ENCODE data around the gene TIMP2.

TIMP2 gene

GRCh38 chr17:78925662-78926555, 722 bp upstream of the TIMP2 start:
- Histone ChIP-seq H3K4me3 (ENCODE audit: low read length) (peak overlapping the region; percentile 62), H3K9ac (ENCODE audit: low read depth, low read length) (peak overlapping the region; percentile 62), H3K36me3 (ENCODE audit: insufficient read depth, low read length) (no peaks in the 10 kb centered on the region), H3K27me3 (ENCODE audit: insufficient read depth, low read length) (no peaks in the 10 kb centered on the region; the same call in 1 of the 2 replicates), H3K27ac (ENCODE audit: low read depth, low read length) (no peak overlapping the region), H3K4me1 (ENCODE audit: insufficient read depth, low read length) (peaks cover 3% of the 10 kb centered on the region; the same call in 1 of the 2 replicates), H3K9me3 (ENCODE audit: insufficient read depth, low read depth, low read length) (no peaks in the 10 kb centered on the region)
- WGBS = 34% methylated on average over 33 of the region's 33 CpGs

- H3K27me3 ChIP-seq (ENCODE audit: insufficient read depth, low read length) = no peaks in the 10 kb centered on the region; the same call in 1 of the 2 replicates
- WGBS = under 1% methylated on average over 60 of the region's 64 CpGs
- H3K9ac ChIP-seq (ENCODE audit: low read depth, low read length) = 0 out of 2 replicates have a peak overlapping the region, but pooled peaks have one; percentile 29
- H3K4me3 ChIP-seq (ENCODE audit: low read length) = peak overlapping the region; percentile 61
- H3K4me1 ChIP-seq (ENCODE audit: insufficient read depth, low read length) = peaks cover 3% of the 10 kb centered on the region; the same call in 1 of the 2 replicates
- H3K36me3 ChIP-seq (ENCODE audit: insufficient read depth, low read length) = no peaks in the 10 kb centered on the region
- H3K9me3 ChIP-seq (ENCODE audit: insufficient read depth, low read depth, low read length) = no peaks in the 10 kb centered on the region
- H3K27ac ChIP-seq (ENCODE audit: low read depth, low read length) = no peak overlapping the region
Observed at GRCh38 chr17:78924481-78925151, 571 bp downstream of the TIMP2 start.

GRCh38 chr17:78923660-78924453, 1.3 kb downstream of the TIMP2 start:
- Histone ChIP-seq H3K4me3 (ENCODE audit: low read length) (peak overlapping the region; percentile 61), H3K9ac (ENCODE audit: low read depth, low read length) (0 out of 2 replicates have a peak overlapping the region, but pooled peaks have one; percentile 38), H3K27ac (ENCODE audit: low read depth, low read length) (no peak overlapping the region), H3K27me3 (ENCODE audit: insufficient read depth, low read length) (no peaks in the 10 kb centered on the region; the same call in 1 of the 2 replicates), H3K4me1 (ENCODE audit: insufficient read depth, low read length) (peaks cover 3% of the 10 kb centered on the region; the same call in 1 of the 2 replicates), H3K36me3 (ENCODE audit: insufficient read depth, low read length) (no peaks in the 10 kb centered on the region), H3K9me3 (ENCODE audit: insufficient read depth, low read depth, low read length) (no peaks in the 10 kb centered on the region)
- 10% methylated on average over 28 of the region's 28 CpGs for WGBS

GRCh38 chr17:78922816-78923498, 2.2 kb downstream of the TIMP2 start:
- 90% methylated on average over 10 of the region's 13 CpGs for WGBS
- peaks cover 3% of the 10 kb centered on the region; the same call in 1 of the 2 replicates for H3K4me1 ChIP-seq (ENCODE audit: insufficient read depth, low read length)
- H3K27ac ChIP-seq (ENCODE audit: low read depth, low read length) = no peak overlapping the region
- H3K36me3 ChIP-seq (ENCODE audit: insufficient read depth, low read length) = no peaks in the 10 kb centered on the region
- no peak overlapping the region for H3K9ac ChIP-seq (ENCODE audit: low read depth, low read length)
- peak overlapping the region; percentile 61 for H3K4me3 ChIP-seq (ENCODE audit: low read length)
- no peaks in the 10 kb centered on the region for H3K9me3 ChIP-seq (ENCODE audit: insufficient read depth, low read depth, low read length)
- no peaks in the 10 kb centered on the region; the same call in 1 of the 2 replicates for H3K27me3 ChIP-seq (ENCODE audit: insufficient read depth, low read length)

- H3K4me1 ChIP-seq (ENCODE audit: insufficient read depth, low read length) = peaks cover 4% of the 10 kb centered on the region
- no peak overlapping the region for H3K4me3 ChIP-seq (ENCODE audit: low read length)
- WGBS = 95% methylated on average over 8 of the region's 8 CpGs
- H3K27me3 ChIP-seq (ENCODE audit: insufficient read depth, low read length) = no peaks in the 10 kb centered on the region; the same call in 1 of the 2 replicates
- H3K27ac ChIP-seq (ENCODE audit: low read depth, low read length) = no peak overlapping the region
- H3K9ac ChIP-seq (ENCODE audit: low read depth, low read length) = no peak overlapping the region
- H3K9me3 ChIP-seq (ENCODE audit: insufficient read depth, low read depth, low read length) = no peaks in the 10 kb centered on the region
- H3K36me3 ChIP-seq (ENCODE audit: insufficient read depth, low read length) = no peaks in the 10 kb centered on the region
Observed at GRCh38 chr17:78921437-78921971, 3.7 kb downstream of the TIMP2 start.

GRCh38 chr17:78920528-78920927, 4.7 kb downstream of the TIMP2 start:
- Histone ChIP-seq H3K4me3 (ENCODE audit: low read length) (no peak overlapping the region), H3K4me1 (ENCODE audit: insufficient read depth, low read length) (peaks cover 9% of the 10 kb centered on the region), H3K9me3 (ENCODE audit: insufficient read depth, low read depth, low read length) (no peaks in the 10 kb centered on the region), H3K36me3 (ENCODE audit: insufficient read depth, low read length) (no peaks in the 10 kb centered on the region), H3K9ac (ENCODE audit: low read depth, low read length) (no peak overlapping the region), H3K27ac (ENCODE audit: low read depth, low read length) (no peak overlapping the region), H3K27me3 (ENCODE audit: insufficient read depth, low read length) (no peaks in the 10 kb centered on the region; the same call in 1 of the 2 replicates)
- WGBS = 95% methylated on average over 8 of the region's 8 CpGs

- Histone ChIP-seq H3K27ac (ENCODE audit: low read depth, low read length) (no peak overlapping the region), H3K9ac (ENCODE audit: low read depth, low read length) (no peak overlapping the region), H3K4me3 (ENCODE audit: low read length) (no peak overlapping the region), H3K4me1 (ENCODE audit: insufficient read depth, low read length) (peaks cover 9% of the 10 kb centered on the region), H3K27me3 (ENCODE audit: insufficient read depth, low read length) (no peaks in the 10 kb centered on the region; the same call in 1 of the 2 replicates), H3K9me3 (ENCODE audit: insufficient read depth, low read depth, low read length) (no peaks in the 10 kb centered on the region), H3K36me3 (ENCODE audit: insufficient read depth, low read length) (no peaks in the 10 kb centered on the region)
- 85% methylated on average over 20 of the region's 20 CpGs for WGBS
Observed at GRCh38 chr17:78919861-78920450, 5.2 kb downstream of the TIMP2 start.

- no peaks in the 10 kb centered on the region for H3K36me3 ChIP-seq (ENCODE audit: insufficient read depth, low read length)
- H3K27me3 ChIP-seq (ENCODE audit: insufficient read depth, low read length) = no peaks in the 10 kb centered on the region; the same call in 1 of the 2 replicates
- no peak overlapping the region for H3K27ac ChIP-seq (ENCODE audit: low read depth, low read length)
- H3K4me1 ChIP-seq (ENCODE audit: insufficient read depth, low read length) = peaks cover 9% of the 10 kb centered on the region
- H3K9me3 ChIP-seq (ENCODE audit: insufficient read depth, low read depth, low read length) = no peaks in the 10 kb centered on the region
- 91% methylated on average over 14 of the region's 14 CpGs for WGBS
- H3K9ac ChIP-seq (ENCODE audit: low read depth, low read length) = no peak overlapping the region
- no peak overlapping the region for H3K4me3 ChIP-seq (ENCODE audit: low read length)
Observed at GRCh38 chr17:78918979-78919378, 6.2 kb downstream of the TIMP2 start.

- no peak overlapping the region for H3K4me3 ChIP-seq (ENCODE audit: low read length)
- H3K36me3 ChIP-seq (ENCODE audit: insufficient read depth, low read length) = no peaks in the 10 kb centered on the region
- H3K9ac ChIP-seq (ENCODE audit: low read depth, low read length) = no peak overlapping the region
- H3K4me1 ChIP-seq (ENCODE audit: insufficient read depth, low read length) = peaks cover 6% of the 10 kb centered on the region; the same call in 1 of the 2 replicates
- H3K9me3 ChIP-seq (ENCODE audit: insufficient read depth, low read depth, low read length) = no peaks in the 10 kb centered on the region
- 91% methylated on average over 20 of the region's 21 CpGs for WGBS
- no peaks in the 10 kb centered on the region for H3K27me3 ChIP-seq (ENCODE audit: insufficient read depth, low read length)
- no peak overlapping the region for H3K27ac ChIP-seq (ENCODE audit: low read depth, low read length)
Observed at GRCh38 chr17:78917451-78918275, 7.5 kb downstream of the TIMP2 start.
